ENCODE data around the gene NRAS. TPM values are rescaled to one million over a fixed set of nuclear protein-coding genes. Genes with fewer than 3 reads are reported as not detected.

Gene NRAS
- total RNA-seq, 1 experiment from 2014 or later: 72.9 TPM

GRCh38 chr1:114745291-114745690 lies 28.7 kb upstream of the NRAS start:
- Histone ChIP-seq H4K8ac (replicated peaks; ENCODE audit: insufficient read length, low read depth, low read length) (no peak overlapping the region), H3K9me3 (ENCODE audit: control insufficient read depth, low read depth, low read length) (no peaks in the 10 kb centered on the region), H3K79me2 (ENCODE audit: insufficient read depth, low read length) (peaks cover 50% of the 10 kb centered on the region; the same call in 1 of the 2 replicates), H3K23me2 (ENCODE audit: insufficient read length, low read depth, low read length, poor library complexity, severe bottlenecking) (no peaks in the 10 kb centered on the region), H2AFZ (ENCODE audit: low read length) (no peak overlapping the region), H3K27me3 (ENCODE audit: insufficient read depth, low read length) (no peaks in the 10 kb centered on the region), H3K9ac (ENCODE audit: extremely low read depth, insufficient read length, low read length) (no peak overlapping the region), H3K14ac (ENCODE audit: insufficient read depth, low read length) (no peak overlapping the region), H2BK120ac (ENCODE audit: low read depth, low read length, poor library complexity, severe bottlenecking) (no peak overlapping the region), H3K27ac (ENCODE audit: insufficient read length, low read depth, low read length) (no peak overlapping the region), H3K23ac (ENCODE audit: insufficient read length, low read depth, low read length) (no peak overlapping the region), H3K4ac (ENCODE audit: low read depth, low read length) (no peak overlapping the region), H3T11ph (ENCODE audit: low read length) (no peak overlapping the region), H3K18ac (ENCODE audit: insufficient read length, low read depth, low read length) (no peak overlapping the region), H3K79me1 (ENCODE audit: insufficient read depth, low read depth, low read length, poor library complexity, severe bottlenecking) (peaks cover 3% of the 10 kb centered on the region), H4K91ac (ENCODE audit: insufficient read length, low read depth, low read length) (no peak overlapping the region), H4K20me1 (ENCODE audit: control insufficient read depth, insufficient read depth, insufficient read length) (no peaks in the 10 kb centered on the region), H2BK20ac (ENCODE audit: low read depth, low read length, poor library complexity, severe bottlenecking) (no peak overlapping the region), H2BK5ac (ENCODE audit: insufficient read length, low read length) (no peak overlapping the region), H3K4me1 (ENCODE audit: insufficient read depth, low read length) (no peaks in the 10 kb centered on the region), H2AK5ac (ENCODE audit: insufficient read length, low read length) (no peak overlapping the region), H4K5ac (ENCODE audit: insufficient read length, low read depth, low read length) (no peak overlapping the region), H2BK12ac (ENCODE audit: insufficient read length, low read depth, low read length) (no peak overlapping the region), H3K56ac (ENCODE audit: insufficient read length, low read depth, low read length) (no peak overlapping the region), H3K4me2 (ENCODE audit: insufficient read depth, insufficient read length, low read length) (no peak overlapping the region), H2BK15ac (ENCODE audit: low read depth, low read length) (no peak overlapping the region)
- H3K9me3 Mint-ChIP-seq: no peaks in the 10 kb centered on the region
- WGBS (ENCODE audit: extremely low coverage, insufficient read length, low lambda C conversion rate): no CpG with 5 or more reads among the region's 2 CpGs
- no peak for TF ChIP-seq CTCF (conservative IDR thresholded peaks at IDR 0.05)
- peaks cover 48 to 88% (median 67%) of the 10 kb centered on the region in 3 experiments for H3K36me3 Mint-ChIP-seq (ENCODE audit: insufficient read depth in 1 of 3, low read depth in 3 of 3)
- H3K4me1 Mint-ChIP-seq: no peaks in the 10 kb centered on the region
- no peak overlapping the region for H3K27ac Mint-ChIP-seq
- no peak overlapping the region for H3K4me3 Mint-ChIP-seq
- H3K27me3 Mint-ChIP-seq (ENCODE audit: low read depth): no peaks in the 10 kb centered on the region
- no peak for DNase-seq

Data from H9 (cell line).